ENCODE measurements around the gene RPS14. TPM values are rescaled to one million over a fixed set of nuclear protein-coding genes. Genes with fewer than 3 reads are reported as not detected.

The RPS14 gene
- total and polyA plus RNA-seq, 2 of the 8 experiments (the other 6 are each of a cell fraction or from before 2014, with no cell fraction given), result 2,548 to 6,423 TPM

GRCh38 chr5:150406723-150407095 is 42.8 kb downstream of the RPS14 start (continued):
- TF ChIP-seq, protein P1, sequence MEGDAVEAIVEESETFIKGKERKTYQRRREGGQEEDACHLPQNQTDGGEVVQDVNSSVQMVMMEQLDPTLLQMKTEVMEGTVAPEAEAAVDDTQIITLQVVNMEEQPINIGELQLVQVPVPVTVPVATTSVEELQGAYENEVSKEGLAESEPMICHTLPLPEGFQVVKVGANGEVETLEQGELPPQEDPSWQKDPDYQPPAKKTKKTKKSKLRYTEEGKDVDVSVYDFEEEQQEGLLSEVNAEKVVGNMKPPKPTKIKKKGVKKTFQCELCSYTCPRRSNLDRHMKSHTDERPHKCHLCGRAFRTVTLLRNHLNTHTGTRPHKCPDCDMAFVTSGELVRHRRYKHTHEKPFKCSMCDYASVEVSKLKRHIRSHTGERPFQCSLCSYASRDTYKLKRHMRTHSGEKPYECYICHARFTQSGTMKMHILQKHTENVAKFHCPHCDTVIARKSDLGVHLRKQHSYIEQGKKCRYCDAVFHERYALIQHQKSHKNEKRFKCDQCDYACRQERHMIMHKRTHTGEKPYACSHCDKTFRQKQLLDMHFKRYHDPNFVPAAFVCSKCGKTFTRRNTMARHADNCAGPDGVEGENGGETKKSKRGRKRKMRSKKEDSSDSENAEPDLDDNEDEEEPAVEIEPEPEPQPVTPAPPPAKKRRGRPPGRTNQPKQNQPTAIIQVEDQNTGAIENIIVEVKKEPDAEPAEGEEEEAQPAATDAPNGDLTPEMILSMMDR (IDR thresholded peaks at IDR 0.05; ENCODE audit: control extremely low read depth in 1 of 3, insufficient read depth in 1 of 3, low read depth in 1 of 3, low read length in 3 of 3), result no peak
- TF ChIP-seq SIN3A (conservative IDR thresholded peaks at IDR 0.05 in 1 of 2, IDR thresholded peaks at IDR 0.05 in 1 of 2; ENCODE audit: low read depth in 1 of 2, low read length in 2 of 2), result no peak
- TF ChIP-seq CBX5 (IDR thresholded peaks at IDR 0.05; ENCODE audit: low read depth, low read length), result no peak
- TF ChIP-seq KDM4A (IDR thresholded peaks at IDR 0.05; ENCODE audit: low read depth, low read length, severe bottlenecking), result no peak
- no peak for TF ChIP-seq POU5F1 (IDR thresholded peaks at IDR 0.05; ENCODE audit: low read depth, low read length)
- no peak for TF ChIP-seq TBP (IDR thresholded peaks at IDR 0.05; ENCODE audit: low read depth, low read length)
- TF ChIP-seq CHD1 (IDR thresholded peaks at IDR 0.05; ENCODE audit: low read depth, low read length), result no peak
